Cerebellar nuclear complex (tissue), 1 donor: Measurements from ENCODE around the gene DPP9.

Experiments used
- DNase-seq, 2 experiments: peaks; one replicate each; lab custom pipeline; 2025; lab: John Stamatoyannopoulos, UW

Gene DPP9

DNA sequence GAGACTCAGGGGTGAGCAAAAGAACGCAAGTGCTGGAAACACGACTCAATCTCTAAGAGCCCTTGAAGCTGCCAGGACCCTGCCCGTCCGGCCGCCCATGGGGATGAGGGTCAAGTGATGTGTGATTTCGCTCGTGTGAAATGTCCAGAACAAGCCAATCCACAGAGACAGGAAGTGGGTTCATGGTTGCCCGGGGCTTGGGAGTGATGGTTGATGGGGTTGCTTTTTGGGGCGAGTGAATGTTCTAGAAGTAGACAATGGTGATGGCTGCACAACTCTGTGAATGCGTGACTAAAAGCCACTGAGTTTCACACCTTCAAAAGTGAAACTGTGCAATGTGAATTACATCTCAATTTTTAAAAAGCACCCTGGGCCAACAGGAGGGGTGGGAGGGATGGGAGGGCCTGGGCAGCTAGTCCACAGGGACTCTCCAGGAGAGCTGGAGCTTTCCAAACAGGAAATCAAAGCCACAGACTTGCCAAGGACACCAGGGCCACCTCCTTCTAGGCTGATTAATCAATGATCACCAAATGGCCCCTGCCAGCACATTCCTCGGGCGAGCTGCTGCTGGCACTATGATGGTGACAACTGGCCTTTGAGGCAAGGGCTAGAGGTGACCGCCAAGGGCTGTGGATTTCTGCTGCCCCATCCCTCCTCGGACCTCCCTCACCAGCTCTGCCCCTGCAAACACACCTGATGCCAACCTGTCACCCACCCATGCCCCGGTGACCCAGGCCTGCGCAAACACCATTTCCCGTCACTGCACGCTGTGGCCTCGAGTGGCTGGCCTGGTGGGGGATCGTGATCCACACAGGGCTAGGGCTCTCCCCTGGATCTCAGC lies 14.0 kb downstream of the DPP9 start:
- no peak for DNase-seq

DNA sequence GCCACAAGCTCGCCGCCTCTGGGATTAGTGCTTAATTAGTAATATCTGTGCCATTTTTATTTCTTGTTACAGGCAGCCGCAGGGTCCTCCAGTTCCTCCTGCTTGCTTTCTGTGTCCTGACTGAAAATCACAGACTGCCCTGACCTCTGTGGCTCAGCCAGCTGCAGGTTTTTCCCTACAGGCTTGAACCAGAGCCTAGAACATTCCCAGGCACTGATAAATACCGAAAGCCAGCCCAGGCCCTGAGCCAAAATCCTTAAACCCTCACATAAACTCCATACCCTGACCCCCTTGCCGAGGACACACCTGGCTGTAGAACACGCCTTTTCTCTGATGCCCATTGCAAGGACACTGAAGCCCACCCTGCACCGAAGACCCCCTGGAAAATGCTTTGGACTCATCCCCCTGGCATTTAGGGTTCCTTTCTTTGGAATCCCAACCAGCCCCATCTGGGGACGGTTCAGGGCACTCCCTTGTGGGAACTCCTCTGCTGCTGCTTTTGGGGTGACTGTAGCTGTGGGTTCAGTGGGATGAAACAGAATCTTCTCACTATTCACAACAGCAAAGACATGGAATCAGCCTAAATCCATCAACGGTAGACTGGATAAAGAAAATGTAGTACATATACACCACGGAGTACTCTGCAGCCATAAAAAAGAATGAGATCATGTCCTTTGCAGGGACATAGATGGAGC lies 15.5 kb downstream of the DPP9 start:
- no peak for DNase-seq

GRCh38 chr19:4707322-4707721 lies 16.3 kb downstream of the DPP9 start:
- DNase-seq, result no peak

DNA sequence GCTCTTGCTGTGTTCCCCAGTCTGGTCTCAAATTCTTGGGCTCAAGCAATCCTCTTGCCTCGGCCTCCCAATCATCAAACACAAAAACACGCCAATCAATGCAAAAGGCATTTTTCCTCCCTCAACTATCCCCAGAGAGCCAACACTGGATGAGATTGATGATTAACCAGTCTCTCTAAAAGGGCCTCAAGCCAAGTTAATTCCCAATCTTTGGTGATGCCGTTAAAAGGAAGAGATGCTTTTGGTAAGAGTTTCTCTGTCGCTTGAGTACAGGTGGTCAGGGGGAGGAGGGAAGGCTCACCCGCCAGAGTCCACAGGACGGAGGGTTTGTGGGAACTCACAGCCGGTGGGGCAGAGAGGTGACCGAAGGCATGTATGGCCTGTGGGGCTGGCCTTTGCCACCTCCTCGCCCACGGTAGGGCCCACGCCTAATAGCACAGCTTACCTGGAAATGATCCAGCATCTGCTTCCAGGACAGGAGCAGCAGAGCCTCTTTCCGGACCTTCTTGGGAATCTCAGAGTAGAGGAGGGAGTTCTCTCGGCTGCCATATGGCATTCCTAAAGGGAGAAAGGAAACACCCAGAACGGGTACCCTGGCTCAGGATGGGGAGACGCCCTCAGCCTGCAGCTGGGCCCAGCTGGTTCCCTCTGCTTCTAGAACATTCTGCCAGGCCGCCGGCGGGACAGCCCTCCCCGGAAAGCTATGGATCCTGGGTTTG lies 18.1 kb downstream of the DPP9 start:
- DNase-seq, result no peak

DNA sequence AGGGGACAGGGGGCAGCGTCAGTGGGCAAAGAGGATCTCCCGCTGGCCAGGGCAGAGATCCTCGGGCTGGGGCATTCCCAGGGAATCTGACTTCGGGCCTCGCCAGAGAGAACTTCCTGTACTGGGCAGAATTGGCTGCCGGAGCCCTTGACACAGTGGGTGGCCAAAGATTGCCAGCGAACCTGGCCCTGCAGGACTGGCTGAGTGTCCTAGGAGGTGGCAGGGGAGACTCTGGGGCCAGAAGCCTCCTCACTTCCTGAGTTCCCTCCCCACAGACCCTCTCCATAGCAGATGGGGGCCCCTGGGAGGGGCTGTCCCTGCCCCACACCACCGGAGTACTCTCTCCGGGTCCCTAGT lies 19.3 kb downstream of the DPP9 start:
- DNase-seq, result peak in 1 of 2 experiments; percentile 20

- no peak for DNase-seq
Observed at GRCh38 chr19:4703671-4704316, 19.8 kb downstream of the DPP9 start.

DNA sequence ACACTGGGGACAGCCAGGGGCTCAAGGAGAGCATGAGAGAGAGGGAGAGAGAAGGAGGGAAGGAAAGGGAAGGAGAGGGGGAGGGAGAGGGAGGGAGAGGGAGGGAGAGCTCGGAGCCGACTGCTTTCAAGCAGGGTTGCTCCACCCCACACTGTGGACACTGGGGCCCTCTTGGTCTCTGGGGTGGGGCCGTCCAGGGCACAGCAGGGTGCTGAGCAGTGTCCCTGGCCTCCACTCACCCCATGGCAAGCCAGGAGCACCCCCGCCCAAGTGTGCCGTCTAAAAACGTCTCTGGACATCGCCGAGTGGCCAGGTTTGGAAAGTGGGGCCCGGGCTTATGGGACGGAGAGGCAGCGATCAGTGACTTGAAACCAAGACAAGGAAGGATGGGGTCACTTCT lies 20.9 kb downstream of the DPP9 start:
- no peak for DNase-seq

DNA sequence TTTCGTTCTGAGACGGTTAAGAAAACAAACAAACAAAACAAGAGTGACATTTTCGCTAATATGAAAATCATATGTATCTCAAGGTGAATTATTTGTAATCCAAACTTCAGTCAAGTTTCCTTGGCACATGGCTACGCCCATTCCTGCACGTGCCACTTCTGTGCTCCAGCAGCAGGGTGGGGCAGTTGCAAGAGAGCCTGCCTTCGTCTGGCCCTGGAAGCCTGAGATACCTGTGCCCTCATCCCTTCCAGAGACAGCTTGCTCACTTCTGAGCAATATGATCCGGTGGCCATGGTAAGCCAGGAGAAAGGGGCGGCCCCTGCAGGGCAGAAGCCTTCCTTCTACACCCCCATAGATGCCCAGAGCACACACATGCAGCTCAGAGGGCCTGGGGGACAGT lies 22.1 kb downstream of the DPP9 start:
- no peak for DNase-seq

DNA sequence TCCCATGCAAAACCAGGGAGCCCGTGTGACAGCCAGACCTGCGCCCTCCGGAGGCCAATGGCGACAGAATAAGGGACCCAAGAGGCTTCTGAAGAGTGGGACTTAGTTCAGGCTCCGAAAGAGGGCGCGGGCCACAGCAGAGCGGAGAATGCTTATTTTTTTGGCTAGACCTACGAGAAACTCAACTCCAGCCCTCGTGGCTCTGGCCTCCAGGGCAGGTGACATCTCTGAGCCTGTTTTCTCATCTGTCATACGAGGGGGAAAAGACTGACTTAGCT lies 23.0 kb downstream of the DPP9 start:
- no peak for DNase-seq

GRCh38 chr19:4699826-4700692 lies 23.6 kb downstream of the DPP9 start:
- no peak for DNase-seq

- DNase-seq, result peak in 1 of 2 experiments; percentile 44
Observed at GRCh38 chr19:4697304-4697703, 26.3 kb downstream of the DPP9 start.

GRCh38 chr19:4695224-4695731 lies 28.4 kb downstream of the DPP9 start:
- DNase-seq, result no peak

- DNase-seq, result peak in 1 of 2 experiments; percentile 64
Observed at GRCh38 chr19:4694211-4694987, 29.2 kb downstream of the DPP9 start.

DNA sequence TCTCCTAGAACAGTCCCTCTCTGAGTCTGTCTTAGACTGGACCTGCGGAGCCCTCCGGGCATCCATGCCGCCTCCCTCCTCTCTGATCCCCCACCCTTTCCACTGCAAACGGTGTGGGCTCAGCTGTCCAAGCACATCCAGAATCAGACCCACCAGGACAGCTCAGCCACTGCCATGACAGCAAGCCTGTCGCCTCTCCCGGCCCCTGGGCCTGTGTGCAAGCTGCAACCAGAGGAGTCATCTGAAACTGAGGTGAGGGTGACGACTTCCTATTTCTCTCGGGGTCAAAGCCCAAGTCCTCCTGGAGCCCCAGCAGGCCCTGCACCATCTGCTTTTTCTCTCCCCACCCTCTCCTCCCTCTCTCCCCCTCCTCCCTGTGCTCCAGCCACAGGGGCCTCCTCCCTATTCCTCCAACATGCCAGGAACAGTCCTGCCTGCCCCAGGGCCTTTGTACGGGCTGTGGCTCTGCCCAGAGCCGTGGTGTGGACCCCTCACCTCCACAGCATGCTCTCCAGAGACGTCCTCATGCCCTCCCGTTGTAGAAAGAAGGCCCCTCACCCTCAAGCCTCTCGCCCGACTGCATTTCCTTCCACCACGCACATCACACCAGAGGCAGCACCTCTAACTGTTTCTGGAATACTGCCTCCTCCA lies 30.0 kb downstream of the DPP9 start:
- DNase-seq, result no peak

DNA sequence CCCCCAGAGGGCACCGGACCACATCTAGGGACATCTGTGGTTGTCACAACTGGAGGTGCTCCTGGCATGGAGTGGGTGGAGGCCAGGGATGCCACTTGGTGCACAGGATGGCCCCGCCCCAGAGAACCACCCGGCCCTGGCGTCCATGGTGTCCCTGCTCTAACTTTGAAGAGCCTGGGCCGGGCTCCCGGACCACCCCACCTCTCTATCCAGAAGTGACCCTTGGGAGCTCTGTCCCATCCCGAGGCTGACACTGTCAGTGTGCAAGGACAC lies 30.6 kb downstream of the DPP9 start:
- DNase-seq, result no peak

DNA sequence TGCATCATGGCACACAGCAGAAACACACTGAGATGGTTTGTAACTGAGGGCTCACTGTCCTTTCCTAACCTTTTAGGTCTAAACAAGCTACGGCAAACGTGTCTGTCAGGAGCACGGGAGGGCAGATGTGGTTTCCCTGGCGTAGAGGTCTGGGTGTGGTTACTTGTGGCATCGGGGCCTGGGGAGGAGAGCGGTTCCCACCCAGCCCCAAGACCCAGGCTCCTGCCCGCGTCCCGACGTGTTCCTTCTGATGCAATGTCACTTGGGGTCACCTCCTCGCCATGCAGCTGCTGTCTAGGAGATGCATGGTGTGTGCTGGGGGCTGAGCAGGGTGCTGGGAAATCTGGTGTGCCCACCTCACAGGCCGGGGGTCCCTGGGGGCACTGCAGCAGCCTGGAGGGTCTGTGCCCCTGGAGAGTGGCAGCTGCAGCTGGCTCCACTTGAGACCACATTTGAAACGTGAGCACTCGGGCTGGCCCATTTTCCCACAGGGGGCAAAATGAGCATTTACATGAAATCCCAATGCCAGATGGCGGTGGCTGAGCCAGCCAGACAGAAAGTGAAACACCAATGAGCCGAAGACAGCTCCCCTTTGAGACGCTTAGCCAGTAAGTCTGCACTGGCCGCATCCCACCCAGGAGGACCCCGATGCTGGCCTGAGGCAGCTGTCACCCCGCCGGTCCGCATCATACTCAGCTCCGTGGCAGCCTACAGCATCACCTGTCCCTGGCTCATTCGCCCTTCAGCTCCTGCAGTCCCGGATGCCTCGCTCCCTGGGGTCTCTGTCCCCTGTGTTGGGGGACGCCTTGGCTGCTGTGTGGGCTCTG lies 31.2 kb downstream of the DPP9 start:
- DNase-seq, result no peak

DNA sequence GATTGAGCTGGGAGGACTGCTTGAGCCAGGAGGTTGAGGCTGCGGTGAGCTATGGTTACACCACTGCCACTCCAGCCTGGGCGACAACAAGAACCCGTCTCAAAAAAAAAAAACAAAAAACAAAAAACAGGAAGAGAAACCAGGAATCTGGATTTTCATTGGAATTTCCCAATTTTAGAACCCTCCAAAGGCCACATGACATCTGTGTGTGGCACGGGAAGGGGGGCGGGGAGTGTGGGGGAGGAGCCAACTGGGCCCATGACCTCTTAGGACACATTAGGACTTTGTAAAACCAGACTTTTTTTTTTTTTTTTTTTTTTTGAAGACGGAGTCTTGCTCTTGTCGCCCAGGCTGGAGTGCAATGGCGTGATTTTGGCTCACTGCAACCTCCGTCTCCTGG lies 32.3 kb downstream of the DPP9 start:
- DNase-seq, result no peak

DNA sequence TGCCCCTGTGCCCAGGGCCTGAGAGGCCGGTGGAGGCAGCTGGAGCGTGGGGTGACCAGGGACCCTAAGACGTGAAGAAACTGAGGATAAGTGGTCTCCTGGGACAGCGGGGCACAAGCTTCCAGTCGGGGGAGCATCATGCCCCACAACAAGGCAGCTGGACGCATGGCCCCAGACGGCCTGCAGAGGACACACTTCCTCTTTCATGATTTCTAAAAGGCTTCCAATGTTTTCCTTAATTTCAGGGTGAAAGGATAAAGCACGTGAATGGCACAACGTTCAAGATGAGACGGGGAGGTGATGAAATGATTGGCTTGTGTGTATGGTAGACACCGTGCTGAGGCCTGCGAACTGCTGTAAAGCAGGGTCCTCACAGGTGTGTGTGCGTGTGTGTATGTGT lies 33.3 kb downstream of the DPP9 start:
- DNase-seq, result no peak

GRCh38 chr19:4689403-4689802 lies 34.2 kb downstream of the DPP9 start:
- no peak for DNase-seq

DNA sequence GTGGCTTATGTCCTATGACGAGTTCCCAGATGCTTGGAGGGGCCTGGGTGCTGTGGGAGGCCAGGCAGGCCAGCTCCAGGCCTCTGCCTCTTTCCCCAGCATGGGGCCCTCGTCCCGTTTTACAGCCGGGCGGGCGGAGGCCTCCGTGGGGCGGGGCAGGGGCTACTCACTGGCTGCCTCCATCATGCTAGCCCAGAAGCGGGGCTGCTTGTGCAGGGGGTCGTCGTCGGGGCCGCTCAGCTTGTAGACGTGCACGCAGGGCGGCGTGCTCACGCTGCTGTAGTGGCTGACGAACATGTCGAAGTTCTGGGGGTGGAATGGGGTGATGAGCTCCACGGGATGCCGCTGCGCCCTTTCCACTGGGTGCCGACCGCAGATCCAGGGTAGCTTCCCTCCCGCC lies 35.1 kb downstream of the DPP9 start:
- DNase-seq, result no peak
